CMK (cell line): ENCODE measurements around the gene PHACTR1.
"Not testable (repeated sequence)": the region's sequence is repeated elsewhere in the genome, so short reads cannot be mapped to it uniquely, and the experiment has no call there.

Source experiments
- DNase-seq: peaks from one replicate; pipeline ENCODE4 v3.0.0-alpha.2; 2010; ENCODE audit warnings: low read depth

Gene PHACTR1

GRCh38 chr6:12903246-12903645 lies 186.7 kb downstream of the PHACTR1 start:
- no peak for DNase-seq

- no peak for DNase-seq
Observed at GRCh38 chr6:12909833-12910232, 193.3 kb downstream of the PHACTR1 start.

GRCh38 chr6:12911427-12911826 lies 194.9 kb downstream of the PHACTR1 start:
- DNase-seq: no peak

- no peak for DNase-seq
Observed at GRCh38 chr6:12913201-12913600, 196.6 kb downstream of the PHACTR1 start.

- DNase-seq: no peak
Observed at GRCh38 chr6:12916006-12916405, 199.4 kb downstream of the PHACTR1 start.

GRCh38 chr6:12916420-12917136 lies 200.0 kb downstream of the PHACTR1 start:
- DNase-seq: no peak

- DNase-seq: no peak
Observed at GRCh38 chr6:12921467-12921866, 204.9 kb downstream of the PHACTR1 start.

- no peak for DNase-seq
Observed at GRCh38 chr6:12923644-12924235, 207.2 kb downstream of the PHACTR1 start.

- no peak for DNase-seq
Observed at GRCh38 chr6:12924911-12925310, 208.3 kb downstream of the PHACTR1 start.

- no peak for DNase-seq
Observed at GRCh38 chr6:12927746-12928145, 211.2 kb downstream of the PHACTR1 start.

- no peak for DNase-seq
Observed at GRCh38 chr6:12929678-12930077, 213.1 kb downstream of the PHACTR1 start.

GRCh38 chr6:12931639-12932038 lies 215.1 kb downstream of the PHACTR1 start:
- DNase-seq: no peak

- no peak for DNase-seq
Observed at GRCh38 chr6:12935637-12936036, 219.1 kb downstream of the PHACTR1 start.

- DNase-seq: no peak
Observed at GRCh38 chr6:12937971-12938370, 221.4 kb downstream of the PHACTR1 start.

- no peak for DNase-seq
Observed at GRCh38 chr6:12939314-12939713, 222.7 kb downstream of the PHACTR1 start.

GRCh38 chr6:12941422-12941821 lies 224.9 kb downstream of the PHACTR1 start:
- DNase-seq: no peak

GRCh38 chr6:12943549-12943948 lies 227.0 kb downstream of the PHACTR1 start:
- DNase-seq: no peak

GRCh38 chr6:12944001-12944400 lies 227.4 kb downstream of the PHACTR1 start:
- DNase-seq: no peak

GRCh38 chr6:12944528-12944927 lies 228.0 kb downstream of the PHACTR1 start:
- not testable (repeated sequence) for DNase-seq

- no peak for DNase-seq
Observed at GRCh38 chr6:12947151-12947871, 230.7 kb downstream of the PHACTR1 start.

- DNase-seq: no peak
Observed at GRCh38 chr6:12947967-12948366, 231.4 kb downstream of the PHACTR1 start.

GRCh38 chr6:12950976-12951375 lies 234.4 kb downstream of the PHACTR1 start:
- no peak for DNase-seq

GRCh38 chr6:12951415-12951814 lies 234.8 kb downstream of the PHACTR1 start:
- DNase-seq: no peak
